ENCODE measurements around the gene SLC37A1.

SLC37A1 gene

DNA sequence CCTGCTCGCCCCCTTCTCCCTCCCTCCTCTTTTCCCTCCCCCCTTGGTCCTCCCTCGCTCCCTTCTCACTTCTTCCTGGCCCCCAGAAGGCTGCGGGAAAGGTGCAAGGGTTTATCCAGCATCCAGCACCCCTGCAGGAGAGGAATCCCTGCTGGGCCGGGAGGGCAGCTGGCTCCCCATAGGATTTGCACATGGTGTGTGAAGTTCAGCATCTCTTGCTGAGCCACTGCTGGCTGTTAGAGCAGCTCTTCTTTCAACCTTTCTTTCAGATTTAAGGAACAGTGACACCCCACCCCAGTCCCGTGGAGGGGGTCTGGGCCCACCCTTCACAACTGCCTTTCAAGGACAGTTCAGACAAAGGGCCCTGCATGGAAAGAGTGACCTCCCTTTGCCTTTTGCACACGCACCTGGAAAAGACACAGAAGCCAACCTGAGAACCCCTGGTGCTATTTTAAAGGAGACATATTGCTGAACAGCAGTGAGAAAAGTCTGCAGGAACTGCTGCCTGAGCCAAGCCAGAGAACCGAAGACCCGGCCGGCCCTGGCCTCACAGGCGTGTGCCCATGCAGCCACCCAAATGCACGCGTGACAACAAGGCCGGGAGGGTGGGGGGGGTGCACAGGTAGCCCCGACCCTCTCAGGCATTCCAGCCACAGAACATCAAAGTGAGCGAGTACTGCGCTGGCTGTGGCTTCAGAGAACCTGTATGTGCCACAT lies 66.6 kb downstream of the SLC37A1 start:
- Histone ChIP-seq H3K4me3 (ENCODE audit: insufficient read depth, low read length, poor library complexity, severe bottlenecking) (no peak overlapping the region), H3K36me3 (ENCODE audit: low read length) (peaks cover 18% of the 10 kb centered on the region), H4K20me1 (ENCODE audit: low read depth, low read length) (no peaks in the 10 kb centered on the region), H3K9me3 (ENCODE audit: insufficient read depth, low read length) (peaks cover 12% of the 10 kb centered on the region), H3K27me3 (ENCODE audit: low read length) (no peaks in the 10 kb centered on the region), H3K79me2 (ENCODE audit: insufficient read depth, low read length) (no peaks in the 10 kb centered on the region), H3K9ac (ENCODE audit: low read length) (no peak overlapping the region), H3F3A (ENCODE audit: insufficient read depth) (no peaks in the 10 kb centered on the region), H3K9me2 (replicated peaks; ENCODE audit: insufficient read depth, low read length) (no peaks in the 10 kb centered on the region), H3K27ac (ENCODE audit: low read depth, low read length) (no peak overlapping the region), H3K4me2 (ENCODE audit: low read depth, low read length, poor library complexity, severe bottlenecking) (no peak overlapping the region), H2AFZ (ENCODE audit: low read depth, low read length, severe bottlenecking) (no peak overlapping the region)
- no peak for TF ChIP-seq EZH2phosphoT487 (conservative IDR thresholded peaks at IDR 0.05; ENCODE audit: low read length)
- TF ChIP-seq, protein P1, sequence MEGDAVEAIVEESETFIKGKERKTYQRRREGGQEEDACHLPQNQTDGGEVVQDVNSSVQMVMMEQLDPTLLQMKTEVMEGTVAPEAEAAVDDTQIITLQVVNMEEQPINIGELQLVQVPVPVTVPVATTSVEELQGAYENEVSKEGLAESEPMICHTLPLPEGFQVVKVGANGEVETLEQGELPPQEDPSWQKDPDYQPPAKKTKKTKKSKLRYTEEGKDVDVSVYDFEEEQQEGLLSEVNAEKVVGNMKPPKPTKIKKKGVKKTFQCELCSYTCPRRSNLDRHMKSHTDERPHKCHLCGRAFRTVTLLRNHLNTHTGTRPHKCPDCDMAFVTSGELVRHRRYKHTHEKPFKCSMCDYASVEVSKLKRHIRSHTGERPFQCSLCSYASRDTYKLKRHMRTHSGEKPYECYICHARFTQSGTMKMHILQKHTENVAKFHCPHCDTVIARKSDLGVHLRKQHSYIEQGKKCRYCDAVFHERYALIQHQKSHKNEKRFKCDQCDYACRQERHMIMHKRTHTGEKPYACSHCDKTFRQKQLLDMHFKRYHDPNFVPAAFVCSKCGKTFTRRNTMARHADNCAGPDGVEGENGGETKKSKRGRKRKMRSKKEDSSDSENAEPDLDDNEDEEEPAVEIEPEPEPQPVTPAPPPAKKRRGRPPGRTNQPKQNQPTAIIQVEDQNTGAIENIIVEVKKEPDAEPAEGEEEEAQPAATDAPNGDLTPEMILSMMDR (IDR thresholded peaks at IDR 0.05; ENCODE audit: insufficient read depth, low read length, poor library complexity, severe bottlenecking) = no peak

DNA sequence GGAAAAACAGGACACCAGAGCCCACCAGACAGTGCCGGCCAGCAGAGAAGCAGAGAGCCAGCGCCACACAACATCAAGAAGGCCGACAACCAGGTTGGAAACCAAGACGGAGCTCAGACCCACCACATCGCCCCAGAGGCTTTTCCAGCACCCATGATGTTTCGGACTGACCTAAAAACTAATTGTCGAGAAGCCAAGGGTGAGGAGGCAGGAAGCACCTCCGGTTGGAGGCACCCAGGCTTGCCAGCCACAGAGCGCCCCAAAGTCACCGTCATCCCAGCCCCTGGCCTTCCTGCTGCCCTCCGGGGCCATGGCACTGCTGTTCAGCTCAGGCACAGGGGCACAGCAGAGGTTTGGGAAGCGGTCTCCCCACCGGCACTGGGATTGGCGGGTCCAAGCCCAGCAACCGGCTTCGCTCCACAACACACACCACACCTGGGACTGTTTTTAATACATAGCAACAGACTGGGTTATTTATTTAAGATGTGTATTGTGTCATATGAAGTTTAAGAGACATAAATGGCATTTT lies 67.2 kb downstream of the SLC37A1 start:
- Histone ChIP-seq H2AFZ (ENCODE audit: low read depth, low read length, severe bottlenecking) (no peak overlapping the region), H3K27me3 (ENCODE audit: low read length) (no peaks in the 10 kb centered on the region), H3F3A (ENCODE audit: insufficient read depth) (no peaks in the 10 kb centered on the region), H3K4me3 (ENCODE audit: insufficient read depth, low read length, poor library complexity, severe bottlenecking) (no peak overlapping the region), H3K9ac (ENCODE audit: low read length) (no peak overlapping the region), H4K20me1 (ENCODE audit: low read depth, low read length) (no peaks in the 10 kb centered on the region), H3K27ac (ENCODE audit: low read depth, low read length) (no peak overlapping the region), H3K79me2 (ENCODE audit: insufficient read depth, low read length) (no peaks in the 10 kb centered on the region), H3K4me2 (ENCODE audit: low read depth, low read length, poor library complexity, severe bottlenecking) (no peak overlapping the region), H3K36me3 (ENCODE audit: low read length) (peaks cover 14% of the 10 kb centered on the region), H3K9me2 (replicated peaks; ENCODE audit: insufficient read depth, low read length) (no peaks in the 10 kb centered on the region), H3K9me3 (ENCODE audit: insufficient read depth, low read length) (peaks cover 11% of the 10 kb centered on the region)
- TF ChIP-seq EZH2phosphoT487 (conservative IDR thresholded peaks at IDR 0.05; ENCODE audit: low read length) = no peak
- TF ChIP-seq, protein P1 (IDR thresholded peaks at IDR 0.05; ENCODE audit: insufficient read depth, low read length, poor library complexity, severe bottlenecking) = no peak

DNA sequence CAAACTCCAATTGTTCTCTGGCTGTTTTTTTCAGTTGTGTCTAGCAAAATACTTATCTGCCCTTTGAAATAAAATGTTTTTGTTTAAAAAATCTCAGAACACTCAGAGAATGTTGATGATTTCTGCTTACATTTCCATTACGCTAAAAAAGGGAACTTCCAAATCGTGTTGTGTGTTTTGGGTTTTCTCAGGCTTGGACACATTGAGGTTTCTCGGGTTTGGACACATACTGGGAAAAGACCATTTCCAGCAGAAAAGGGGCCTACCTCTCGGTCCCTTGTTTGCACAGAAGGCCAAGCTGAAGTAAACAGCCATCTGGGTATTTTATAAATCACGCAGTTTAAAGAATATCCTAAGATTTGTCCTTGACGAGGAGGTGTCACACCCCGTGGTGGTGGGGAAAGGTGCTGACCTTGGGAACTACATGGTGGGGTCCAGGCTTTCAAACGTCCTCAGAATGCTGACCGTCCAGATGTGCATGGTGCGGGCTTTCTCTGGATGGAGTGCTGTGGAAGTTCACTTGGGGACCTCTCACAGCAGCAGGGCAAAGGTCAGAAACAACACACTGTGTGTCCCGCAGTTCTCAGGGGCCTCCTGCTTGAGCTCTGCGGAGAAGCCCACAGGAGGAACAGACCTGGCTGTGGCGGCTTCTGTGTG lies 67.8 kb downstream of the SLC37A1 start:
- Histone ChIP-seq H3K79me2 (ENCODE audit: insufficient read depth, low read length) (no peaks in the 10 kb centered on the region), H3K27me3 (ENCODE audit: low read length) (no peaks in the 10 kb centered on the region), H3K36me3 (ENCODE audit: low read length) (peaks cover 8% of the 10 kb centered on the region), H2AFZ (ENCODE audit: low read depth, low read length, severe bottlenecking) (no peak overlapping the region), H3K9me3 (ENCODE audit: insufficient read depth, low read length) (peaks cover 5% of the 10 kb centered on the region; the same call in 1 of the 2 replicates), H3K9me2 (replicated peaks; ENCODE audit: insufficient read depth, low read length) (no peaks in the 10 kb centered on the region), H3K4me2 (ENCODE audit: low read depth, low read length, poor library complexity, severe bottlenecking) (no peak overlapping the region), H3F3A (ENCODE audit: insufficient read depth) (no peaks in the 10 kb centered on the region), H3K9ac (ENCODE audit: low read length) (no peak overlapping the region), H3K27ac (ENCODE audit: low read depth, low read length) (no peak overlapping the region), H3K4me3 (ENCODE audit: insufficient read depth, low read length, poor library complexity, severe bottlenecking) (no peak overlapping the region), H4K20me1 (ENCODE audit: low read depth, low read length) (no peaks in the 10 kb centered on the region)
- TF ChIP-seq, protein P1 (IDR thresholded peaks at IDR 0.05; ENCODE audit: insufficient read depth, low read length, poor library complexity, severe bottlenecking) = no peak
